Keratinocyte (primary cell): Measurements from ENCODE around the gene SF3B4. TPM values are rescaled to one million over a fixed set of nuclear protein-coding genes. Genes with fewer than 3 reads are reported as not detected.

Source experiments
- DNase-seq: peaks from one replicate; pipeline ENCODE4 v3.0.0-alpha.2; 2011; ENCODE audit warnings: low read depth, missing footprints, low spot score
- FAIRE-seq: peaks from 2 replicates; lab custom pipeline; 2011; peaks lifted over from hg19 to GRCh38; lab: Jason Lieb, UNC
- H2AFZ ChIP-seq: 2 replicates; pipeline ENCODE4 v1.6.0; 2012; ENCODE audit warnings: low read length, control low read depth, inconsistent platforms; ENCODE audit not compliant: control insufficient read depth
- H3K27ac ChIP-seq: 2 replicates; pipeline ENCODE4 v1.5.1; 2011; ENCODE audit warnings: low read length; ENCODE audit not compliant: control insufficient read depth, insufficient read depth
- H3K27me3 ChIP-seq: 3 replicates; pipeline ENCODE4 v1.6.0; 2011; ENCODE audit warnings: low read length; ENCODE audit not compliant: control insufficient read depth, insufficient read depth; ENCODE audit errors: extremely low read depth
- H3K36me3 ChIP-seq, 2 experiments: 2 replicates in 1 of 2; 3 replicates in 1 of 2; pipeline ENCODE4 v1.5.1; 2011; ENCODE audit warnings: low read length in 2 of 2, mild to moderate bottlenecking in 1 of 2; ENCODE audit not compliant: control insufficient read depth in 2 of 2, insufficient read depth in 2 of 2; ENCODE audit errors: extremely low read depth in 1 of 2
- H3K4me1 ChIP-seq: 3 replicates; pipeline ENCODE4 v1.5.1; 2011; ENCODE audit warnings: low read length; ENCODE audit not compliant: control insufficient read depth, insufficient read depth; ENCODE audit errors: extremely low read depth
- H3K4me2 ChIP-seq: 3 replicates; pipeline ENCODE4 v1.6.0; 2011; ENCODE audit warnings: low read depth, low read length; ENCODE audit not compliant: control insufficient read depth, insufficient read depth; ENCODE audit errors: extremely low read depth
- H3K4me3 ChIP-seq, 3 experiments: fragments of 200-600 bp in 1 of 3; sonication (generic) in 1 of 3; 2 replicates in 2 of 3; 3 replicates in 1 of 3; pipeline ENCODE4 v1.5.1; 2011 to 2016; ENCODE audit warnings: low read length in 3 of 3, mild to moderate bottlenecking in 3 of 3, control low read depth in 2 of 3, inconsistent platforms in 1 of 3, low read depth in 1 of 3, mixed read lengths in 1 of 3, mixed run types in 1 of 3, moderate library complexity in 1 of 3; ENCODE audit not compliant: control insufficient read depth in 2 of 3, insufficient read depth in 2 of 3; ENCODE audit errors: extremely low read depth in 1 of 3
- H3K79me2 ChIP-seq: 2 replicates; pipeline ENCODE4 v1.6.0; 2012; ENCODE audit warnings: low read length; ENCODE audit not compliant: control insufficient read depth, insufficient read depth
- H3K9ac ChIP-seq: 3 replicates; pipeline ENCODE4 v1.6.0; 2011; ENCODE audit warnings: low read length; ENCODE audit not compliant: control insufficient read depth, insufficient read depth; ENCODE audit errors: extremely low read depth
- H3K9me1 ChIP-seq: 3 replicates; pipeline ENCODE4 v1.6.0; 2011; ENCODE audit warnings: low read length; ENCODE audit not compliant: control insufficient read depth, insufficient read depth; ENCODE audit errors: extremely low read depth
- H3K9me3 ChIP-seq: 2 replicates; pipeline ENCODE4 v1.5.1; 2012; ENCODE audit warnings: low read depth, low read length; ENCODE audit not compliant: control insufficient read depth
- H4K20me1 ChIP-seq: 3 replicates; pipeline ENCODE4 v1.6.0; 2011; ENCODE audit warnings: low read length; ENCODE audit not compliant: control insufficient read depth, insufficient read depth; ENCODE audit errors: extremely low read depth
- EZH2 ChIP-seq: IDR thresholded peaks from one replicate; pipeline ENCODE4 v1.6.1; 2012; ENCODE audit warnings: inconsistent platforms, mild to moderate bottlenecking, low read length, moderate library complexity
- dilution Hi-C: fragments of 300-500 bp; cut with MboI; formaldehyde crosslinking; loops from one replicate; pipeline ENCODE4 v1.7.0; 2020; ENCODE audit warnings: low sequenced_read_pairs; ENCODE audit not compliant: extremely low pct_ligation_motif_present
- polyA plus RNA-seq, 5 experiments: library from polyadenylated mRNA; depleted of rRNA in 3 of 5; stranded (reverse) in 3 of 5; stranded (forward) in 1 of 5; unstranded in 1 of 5; fragments of >200 nt; gene quantifications; 1 replicate in 1 of 5; 2 replicates in 3 of 5; 3 replicates in 1 of 5; pipeline versions ENCODE4 v1.2.1 to v1.2.3, GENCODE V29; 2011 to 2012; ENCODE audit warnings: missing spikeins in 2 of 5, low read depth in 1 of 5, low replicate concordance in 1 of 5
- TF ChIP-seq, protein P1 (sequence below), 3 experiments: IDR thresholded peaks in 1 of 3; conservative IDR thresholded peaks in 1 of 3; optimal IDR thresholded peaks in 1 of 3; 2 replicates in 2 of 3; 3 replicates in 1 of 3; pipeline versions ENCODE3 to v1.5.1; 2011; ENCODE audit warnings: low read length in 3 of 3, mild to moderate bottlenecking in 3 of 3, moderate library complexity in 2 of 3, control low read depth in 1 of 3, inconsistent platforms in 1 of 3; ENCODE audit not compliant: insufficient read depth in 2 of 3; ENCODE audit errors: extremely low read depth in 1 of 3

SF3B4 gene
- polyA plus RNA-seq, 1 donor (not counting 4 experiments of a cell fraction or from before 2014, with no cell fraction given) = 35.4 TPM

DNA sequence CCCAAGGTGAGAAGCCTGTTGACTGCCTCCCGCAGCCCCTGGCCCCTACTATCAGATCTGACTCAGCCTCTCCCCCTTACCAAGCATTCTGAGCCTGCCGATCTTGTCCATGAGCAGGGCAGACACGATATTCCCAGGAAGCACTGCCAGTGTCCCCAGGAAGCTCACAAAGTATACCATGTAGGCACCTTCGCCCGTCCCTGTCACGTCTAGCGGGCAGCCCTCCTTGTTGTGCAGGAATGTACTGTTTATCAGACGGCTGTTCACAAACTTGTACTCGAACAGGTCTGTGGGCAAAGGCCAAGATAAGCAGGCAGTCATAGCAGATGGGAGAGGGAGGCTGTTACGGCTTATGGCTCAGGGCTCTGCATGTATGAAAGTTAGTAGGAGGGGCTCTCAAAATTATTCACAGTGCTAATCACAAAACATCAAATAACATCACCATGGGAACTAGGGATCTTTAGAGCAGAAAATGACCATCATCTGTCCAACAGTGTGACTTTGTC, 21.0 kb downstream of the SF3B4 start:
- Histone ChIP-seq H3K9ac (no peak overlapping the region), H3K27me3 (no peaks in the 10 kb centered on the region), H3K36me3 (no peaks in the 10 kb centered on the region), H3K4me2 (no peak overlapping the region), H3K9me3 (no peaks in the 10 kb centered on the region), H4K20me1 (no peaks in the 10 kb centered on the region), H2AFZ (no peak overlapping the region), H3K27ac (no peak overlapping the region), H3K4me3 (no peak overlapping the region), H3K79me2 (no peaks in the 10 kb centered on the region), H3K4me1 (no peaks in the 10 kb centered on the region), H3K9me1 (no peaks in the 10 kb centered on the region)
- no peak for TF ChIP-seq EZH2
- TF ChIP-seq, protein P1, sequence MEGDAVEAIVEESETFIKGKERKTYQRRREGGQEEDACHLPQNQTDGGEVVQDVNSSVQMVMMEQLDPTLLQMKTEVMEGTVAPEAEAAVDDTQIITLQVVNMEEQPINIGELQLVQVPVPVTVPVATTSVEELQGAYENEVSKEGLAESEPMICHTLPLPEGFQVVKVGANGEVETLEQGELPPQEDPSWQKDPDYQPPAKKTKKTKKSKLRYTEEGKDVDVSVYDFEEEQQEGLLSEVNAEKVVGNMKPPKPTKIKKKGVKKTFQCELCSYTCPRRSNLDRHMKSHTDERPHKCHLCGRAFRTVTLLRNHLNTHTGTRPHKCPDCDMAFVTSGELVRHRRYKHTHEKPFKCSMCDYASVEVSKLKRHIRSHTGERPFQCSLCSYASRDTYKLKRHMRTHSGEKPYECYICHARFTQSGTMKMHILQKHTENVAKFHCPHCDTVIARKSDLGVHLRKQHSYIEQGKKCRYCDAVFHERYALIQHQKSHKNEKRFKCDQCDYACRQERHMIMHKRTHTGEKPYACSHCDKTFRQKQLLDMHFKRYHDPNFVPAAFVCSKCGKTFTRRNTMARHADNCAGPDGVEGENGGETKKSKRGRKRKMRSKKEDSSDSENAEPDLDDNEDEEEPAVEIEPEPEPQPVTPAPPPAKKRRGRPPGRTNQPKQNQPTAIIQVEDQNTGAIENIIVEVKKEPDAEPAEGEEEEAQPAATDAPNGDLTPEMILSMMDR (optimal IDR thresholded peaks at IDR 0.05 in 1 of 3, IDR thresholded peaks at IDR 0.05 in 1 of 3, conservative IDR thresholded peaks at IDR 0.05 in 1 of 3; ENCODE audit: extremely low read depth in 1 of 3, insufficient read depth in 2 of 3, low read length in 3 of 3) = no peak
- DNase-seq = no peak
- FAIRE-seq = no peak
- dilution Hi-C loops = no loop called here

DNA sequence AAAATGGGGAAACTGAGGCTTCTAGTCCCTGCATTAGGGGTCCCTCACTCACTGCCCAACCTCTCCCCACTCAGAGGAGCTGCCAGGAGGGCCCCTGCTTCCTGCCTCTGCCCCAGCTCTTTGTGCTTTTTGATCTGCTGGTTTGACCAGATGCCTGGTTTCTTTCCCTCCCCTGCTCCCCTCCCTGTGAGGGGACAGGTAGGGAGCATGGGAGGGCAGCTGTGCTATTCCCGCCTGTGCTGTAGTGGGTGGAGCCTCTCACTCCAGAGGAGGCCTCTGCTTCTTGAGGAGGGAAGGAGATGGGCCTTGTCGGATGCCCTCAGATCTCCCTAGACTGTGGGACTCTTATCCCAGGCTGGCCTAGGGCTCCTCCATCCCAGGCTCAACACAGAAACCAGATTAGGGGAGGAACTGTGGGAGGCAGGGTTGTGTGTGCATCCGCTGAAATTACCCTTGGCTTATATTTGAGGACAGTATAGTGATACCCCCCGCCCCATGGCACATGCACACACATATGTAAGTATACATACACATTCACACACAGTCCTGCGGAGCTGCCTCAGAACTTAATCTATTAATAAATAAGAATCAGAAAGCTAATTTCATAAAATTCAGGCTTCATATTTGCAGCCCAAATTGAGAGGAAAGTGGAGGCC, 23.6 kb downstream of the SF3B4 start:
- Histone ChIP-seq H3K4me2 (no peak overlapping the region), H4K20me1 (no peaks in the 10 kb centered on the region), H3K9me3 (no peaks in the 10 kb centered on the region), H3K36me3 (no peaks in the 10 kb centered on the region), H3K27ac (no peak overlapping the region), H3K9me1 (no peaks in the 10 kb centered on the region), H3K4me1 (peaks cover 9% of the 10 kb centered on the region), H3K79me2 (no peaks in the 10 kb centered on the region), H3K4me3 (no peak overlapping the region), H3K27me3 (no peaks in the 10 kb centered on the region), H2AFZ (no peak overlapping the region), H3K9ac (no peak overlapping the region)
- no peak for DNase-seq
- dilution Hi-C loops = no loop called here
- FAIRE-seq = no peak
- TF ChIP-seq, protein P1 (optimal IDR thresholded peaks at IDR 0.05 in 1 of 3, IDR thresholded peaks at IDR 0.05 in 1 of 3, conservative IDR thresholded peaks at IDR 0.05 in 1 of 3; ENCODE audit: extremely low read depth in 1 of 3, insufficient read depth in 2 of 3, low read length in 3 of 3) = no peak
- TF ChIP-seq EZH2 = no peak
